ENCODE results near the gene EXOC4.

Gene EXOC4

GRCh38 chr7:133609806-133610205 lies 356.9 kb downstream of the EXOC4 start:
- DNase-seq (ENCODE audit: low read depth): no peak
- H3K4me3 ChIP-seq (ENCODE audit: low read depth, low read length): no peak overlapping the region
- TF ChIP-seq CTCF (IDR thresholded peaks at IDR 0.05; ENCODE audit: low read depth, low read length, missing control alignments): no peak

- no peak for TF ChIP-seq CTCF (IDR thresholded peaks at IDR 0.05; ENCODE audit: low read depth, low read length, missing control alignments)
- H3K4me3 ChIP-seq (ENCODE audit: low read depth, low read length): no peak overlapping the region
- no peak for DNase-seq (ENCODE audit: low read depth)
These were observed 359.1 kb downstream of the EXOC4 start for GRCh38 chr7:133611955-133612354.

- no peak for TF ChIP-seq CTCF (IDR thresholded peaks at IDR 0.05; ENCODE audit: low read depth, low read length, missing control alignments)
- H3K4me3 ChIP-seq (ENCODE audit: low read depth, low read length): no peak overlapping the region
- DNase-seq (ENCODE audit: low read depth): no peak
These were observed 360.4 kb downstream of the EXOC4 start for GRCh38 chr7:133613250-133613790.

- no peak for TF ChIP-seq CTCF (IDR thresholded peaks at IDR 0.05; ENCODE audit: low read depth, low read length, missing control alignments)
- DNase-seq (ENCODE audit: low read depth): no peak
- no peak overlapping the region for H3K4me3 ChIP-seq (ENCODE audit: low read depth, low read length)
These were observed 361.4 kb downstream of the EXOC4 start for GRCh38 chr7:133614251-133614650.

GRCh38 chr7:133618970-133619369 lies 366.1 kb downstream of the EXOC4 start:
- no peak overlapping the region for H3K4me3 ChIP-seq (ENCODE audit: low read depth, low read length)
- TF ChIP-seq CTCF (IDR thresholded peaks at IDR 0.05; ENCODE audit: low read depth, low read length, missing control alignments): no peak
- no peak for DNase-seq (ENCODE audit: low read depth)

- H3K4me3 ChIP-seq (ENCODE audit: low read depth, low read length): no peak overlapping the region
- no peak for TF ChIP-seq CTCF (IDR thresholded peaks at IDR 0.05; ENCODE audit: low read depth, low read length, missing control alignments)
- no peak for DNase-seq (ENCODE audit: low read depth)
These were observed 366.6 kb downstream of the EXOC4 start for GRCh38 chr7:133619491-133619890.

GRCh38 chr7:133623721-133624120 lies 370.8 kb downstream of the EXOC4 start:
- H3K4me3 ChIP-seq (ENCODE audit: low read depth, low read length): no peak overlapping the region
- no peak for TF ChIP-seq CTCF (IDR thresholded peaks at IDR 0.05; ENCODE audit: low read depth, low read length, missing control alignments)
- DNase-seq (ENCODE audit: low read depth): no peak

Measured in GM12864 (cell line).